GM19463 (cell line): ENCODE results near the gene ADGRB3.
"Not testable (repeated sequence)": the region's sequence is repeated elsewhere in the genome, so short reads cannot be mapped to it uniquely, and the experiment has no call there.

Experiments
- ATAC-seq: cut with Tn5 transposase; IDR thresholded peaks from one replicate; pipeline ENCODE4 v1.9.1; 2021; ENCODE audit warnings: mild to moderate bottlenecking, moderate library complexity; ENCODE audit not compliant: unreplicated experiment

Gene ADGRB3

DNA sequence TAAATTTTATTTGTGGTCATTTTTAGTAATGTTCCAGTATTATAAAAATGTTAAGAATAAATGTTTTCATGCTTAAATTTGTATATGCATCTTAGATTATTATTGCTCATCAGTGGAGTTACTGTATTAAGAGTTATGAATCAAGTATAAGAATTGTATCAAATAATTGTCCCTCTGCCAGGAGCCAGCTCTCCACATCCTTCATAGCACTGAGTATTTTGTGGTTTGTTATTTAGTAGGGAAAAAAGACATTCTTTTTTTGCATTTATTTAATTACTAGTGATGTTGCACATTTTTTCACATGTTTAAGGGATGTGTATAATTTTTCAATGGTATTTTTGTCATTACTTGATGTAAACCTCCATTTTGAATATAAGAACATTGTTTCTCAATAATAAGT lies 102.0 kb downstream of the ADGRB3 start:
- no peak for ATAC-seq

DNA sequence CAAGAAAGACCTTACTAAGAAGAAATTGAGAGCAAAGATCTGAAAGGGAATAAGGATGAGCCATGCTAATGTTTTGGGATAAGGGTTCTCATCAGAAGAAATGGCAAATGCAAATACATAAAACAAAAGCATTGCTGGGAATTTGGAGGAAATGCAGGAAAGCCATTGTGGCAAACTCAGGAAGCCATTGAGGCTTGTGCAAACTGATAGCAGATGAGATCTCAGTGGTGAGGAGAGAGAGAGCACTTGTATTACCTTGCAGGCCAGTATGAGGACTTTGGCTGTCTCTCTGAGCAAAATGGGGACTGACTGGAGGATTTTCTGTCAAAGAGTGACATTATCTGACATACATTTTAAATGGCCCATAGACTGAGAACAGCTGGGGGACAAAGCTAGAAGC lies 103.0 kb downstream of the ADGRB3 start:
- no peak for ATAC-seq

GRCh38 chr6:68740828-68741500 lies 105.9 kb downstream of the ADGRB3 start:
- peak; percentile 62 for ATAC-seq

DNA sequence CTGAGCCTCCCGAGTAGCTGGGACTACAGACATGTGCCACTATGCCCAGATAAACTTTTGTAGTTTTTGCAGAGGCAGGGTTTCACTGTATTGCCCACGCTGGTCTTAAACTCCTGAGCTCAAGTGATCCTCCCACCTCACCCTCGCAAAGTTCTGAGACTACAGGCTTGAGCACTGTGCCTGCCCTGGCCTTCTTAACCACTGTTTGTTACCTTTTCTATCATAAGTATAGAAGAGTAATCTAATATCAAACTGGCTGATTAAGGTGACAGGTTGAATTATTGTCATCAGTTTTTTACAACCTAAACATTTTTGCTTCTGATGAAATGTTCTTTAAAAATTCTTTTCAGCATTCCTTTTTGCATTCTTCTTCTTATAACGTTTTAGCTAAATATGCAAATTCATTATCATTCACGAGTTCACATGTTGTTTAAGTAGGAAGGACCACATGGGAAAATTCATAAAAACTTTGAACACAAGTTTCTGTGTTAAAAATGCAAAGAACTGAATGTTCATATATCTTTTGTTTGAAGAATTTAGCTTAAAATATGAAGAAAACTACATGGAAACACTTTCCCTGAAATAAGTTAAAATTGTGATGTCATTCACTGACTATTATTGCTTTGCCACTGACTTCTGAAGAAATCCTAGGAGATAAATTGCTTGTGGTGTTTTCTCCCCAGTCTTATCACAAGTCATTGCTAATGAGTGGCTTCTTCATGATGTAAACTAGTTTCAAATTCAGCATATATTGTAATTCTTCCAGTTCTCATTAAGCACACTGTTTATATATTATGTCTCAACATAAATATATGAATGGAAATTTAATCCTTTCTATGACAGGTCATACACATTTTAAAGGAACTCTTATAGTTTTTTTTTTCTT lies 106.7 kb downstream of the ADGRB3 start:
- peak; percentile 6 for ATAC-seq

GRCh38 chr6:68743099-68743498 lies 108.0 kb downstream of the ADGRB3 start:
- no peak for ATAC-seq

GRCh38 chr6:68744376-68744775 lies 109.3 kb downstream of the ADGRB3 start:
- ATAC-seq, result not testable (repeated sequence)

DNA sequence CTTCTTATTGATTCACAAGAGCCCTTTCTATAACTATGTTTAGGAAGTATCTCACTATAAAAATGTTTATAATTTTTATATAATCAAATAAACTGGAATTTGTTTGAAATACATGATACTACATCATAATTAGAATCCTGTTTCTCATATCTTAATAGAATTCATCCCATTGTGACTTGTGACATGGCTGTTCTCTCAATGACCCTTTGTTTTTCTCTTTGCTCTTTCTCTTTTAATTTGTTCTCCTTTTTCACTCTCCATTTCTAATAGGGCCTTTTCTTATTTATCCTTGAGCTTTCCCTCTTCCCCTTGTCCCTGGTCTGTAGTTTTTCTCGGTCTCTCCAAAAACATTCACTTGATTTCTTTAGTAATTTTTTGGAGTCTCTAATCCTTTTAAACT lies 111.3 kb downstream of the ADGRB3 start:
- no peak for ATAC-seq

DNA sequence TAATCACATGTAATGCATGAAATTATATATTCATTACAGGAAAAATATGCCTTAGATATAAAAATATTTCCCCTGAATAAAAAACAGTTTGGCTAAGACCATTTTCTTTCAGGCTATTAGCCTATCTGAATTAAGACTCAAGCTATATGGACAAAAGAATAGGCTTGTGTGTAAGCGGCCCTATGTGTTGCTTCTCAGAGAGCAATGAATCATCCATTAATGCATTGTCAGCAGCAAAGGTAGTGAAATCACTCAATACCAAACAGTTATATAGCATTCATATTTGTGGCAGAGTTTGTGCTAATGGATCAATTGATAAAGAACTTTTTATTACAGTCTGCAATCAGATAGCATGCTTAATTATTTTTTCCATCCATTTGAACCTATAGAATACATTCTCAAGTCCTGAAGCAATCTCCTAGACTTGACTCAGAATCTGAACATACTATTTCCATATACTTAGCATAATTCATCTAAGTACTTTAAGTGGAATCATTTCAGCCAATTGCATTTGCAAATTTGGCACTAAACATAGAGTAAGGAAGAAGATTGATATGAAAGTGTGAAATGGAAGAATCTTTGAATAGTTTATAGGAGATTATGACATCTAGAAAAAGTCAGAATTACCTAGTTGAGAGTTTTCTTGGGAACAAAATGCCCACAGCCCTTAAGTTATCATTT lies 112.2 kb downstream of the ADGRB3 start:
- no peak for ATAC-seq

DNA sequence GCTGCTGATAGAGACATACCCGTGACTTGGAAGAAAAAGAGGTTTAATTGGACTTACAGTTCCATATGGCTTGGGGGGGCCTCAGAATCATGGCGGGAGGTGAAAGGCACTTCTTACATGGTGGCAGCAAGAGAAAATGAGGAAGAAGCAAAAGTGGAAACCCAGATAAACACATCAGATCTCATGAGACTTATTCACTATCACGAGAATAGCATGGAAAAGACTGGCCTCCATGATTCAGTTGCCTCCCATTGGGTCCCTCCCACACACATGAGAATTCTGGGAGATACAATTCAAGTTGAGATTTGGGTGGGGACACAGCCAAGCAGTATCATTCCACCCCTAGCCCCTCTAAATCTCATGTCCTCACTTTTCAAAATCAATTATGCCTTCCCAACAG lies 112.8 kb downstream of the ADGRB3 start:
- not testable (repeated sequence) for ATAC-seq

DNA sequence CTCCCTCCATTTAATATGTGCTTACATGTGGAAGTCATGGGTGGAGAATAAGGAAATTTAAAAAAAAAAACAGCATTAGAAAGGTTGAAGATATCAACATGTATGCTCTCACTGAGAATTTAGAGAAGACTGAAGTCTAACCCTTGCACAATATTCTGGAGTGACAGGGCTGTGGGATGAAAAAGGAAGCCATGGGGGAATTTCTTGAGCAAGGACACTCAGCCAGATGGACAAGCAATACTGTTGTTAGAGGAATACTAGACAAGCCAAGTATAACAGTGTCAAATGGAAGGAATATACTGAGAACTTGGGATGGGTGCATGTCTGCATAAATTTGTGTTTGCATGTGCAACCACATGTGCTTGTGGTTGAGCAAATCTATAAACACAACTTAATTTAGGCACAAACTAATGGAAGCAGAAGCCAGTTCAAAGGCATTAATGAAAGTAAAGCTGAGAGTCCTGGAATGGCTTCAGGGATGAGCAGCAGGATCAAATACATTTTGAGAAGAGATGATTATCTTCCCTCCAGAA lies 119.7 kb downstream of the ADGRB3 start:
- ATAC-seq, result no peak

GRCh38 chr6:68756454-68757375 lies 121.6 kb downstream of the ADGRB3 start:
- no peak for ATAC-seq

- ATAC-seq, result no peak
These were observed 122.7 kb downstream of the ADGRB3 start for GRCh38 chr6:68757821-68758220.

DNA sequence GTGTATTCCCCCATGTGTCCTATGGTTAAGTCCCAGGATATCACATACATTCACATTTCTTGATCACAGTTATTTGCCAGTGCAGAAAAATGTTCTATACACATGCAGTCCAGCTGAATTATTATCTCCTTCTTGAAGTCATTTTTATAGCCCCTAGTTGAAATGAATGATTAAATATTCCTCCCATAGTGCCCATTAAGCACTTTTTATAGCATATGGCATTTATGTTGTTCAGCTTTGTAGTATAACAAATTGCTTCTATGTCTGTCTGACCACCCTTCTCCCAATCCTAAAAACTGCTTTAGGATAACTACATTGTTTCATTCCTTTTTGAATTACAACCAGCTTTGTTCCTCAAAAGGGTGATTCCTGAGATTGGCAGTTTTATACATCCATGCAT lies 123.5 kb downstream of the ADGRB3 start:
- ATAC-seq, result no peak

DNA sequence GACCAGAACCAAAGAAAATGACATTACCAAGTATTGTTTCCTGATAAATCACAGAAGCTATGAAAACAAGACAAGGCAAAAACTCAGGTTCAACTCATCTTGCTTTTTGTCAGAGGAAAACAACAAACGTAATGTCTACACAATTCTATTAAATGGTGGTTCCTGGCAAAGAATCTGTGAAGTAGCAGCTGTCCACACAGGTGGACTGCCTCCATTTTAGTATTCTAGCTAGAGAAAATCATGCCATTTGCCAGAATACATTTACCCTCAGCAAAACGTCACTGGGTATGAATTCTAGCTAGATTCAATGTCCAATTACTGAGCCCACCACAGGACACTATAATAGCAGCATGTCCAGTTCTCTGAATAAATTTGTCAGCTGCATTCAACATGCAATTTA lies 125.4 kb downstream of the ADGRB3 start:
- no peak for ATAC-seq

DNA sequence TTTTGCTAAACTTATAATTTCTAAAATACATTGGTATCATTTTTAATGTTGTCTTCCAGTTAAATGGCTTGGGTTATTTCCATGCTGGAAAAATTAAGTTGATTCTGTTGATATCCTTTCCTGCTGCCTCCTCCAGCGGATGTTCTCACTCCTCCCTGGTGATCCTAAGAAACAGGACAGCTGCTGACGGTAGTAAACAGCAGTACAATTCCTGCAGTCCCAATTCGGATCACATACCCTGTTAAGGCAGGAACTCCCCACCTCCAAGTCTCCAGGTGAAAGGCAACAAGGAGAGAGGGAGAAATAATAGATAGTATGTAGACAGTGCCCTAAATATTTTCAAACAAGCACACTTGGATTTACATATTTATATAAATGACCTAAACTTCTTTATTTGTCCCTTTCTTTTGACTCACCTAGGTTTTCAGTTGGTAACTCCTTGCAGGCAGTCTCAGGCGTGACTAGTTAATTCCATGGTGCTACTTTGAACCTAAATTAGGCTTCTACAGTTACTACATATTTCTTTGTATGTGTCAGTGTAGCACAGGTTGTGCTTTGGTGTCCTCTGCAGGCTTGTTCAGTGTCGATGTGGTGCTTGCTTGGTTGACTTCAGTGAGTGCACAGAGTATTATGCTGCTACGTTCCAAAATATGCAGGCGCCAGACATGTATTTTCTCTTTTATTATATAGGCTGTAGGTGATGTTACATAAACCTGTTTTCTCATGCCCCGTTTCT lies 126.0 kb downstream of the ADGRB3 start:
- ATAC-seq, result no peak

DNA sequence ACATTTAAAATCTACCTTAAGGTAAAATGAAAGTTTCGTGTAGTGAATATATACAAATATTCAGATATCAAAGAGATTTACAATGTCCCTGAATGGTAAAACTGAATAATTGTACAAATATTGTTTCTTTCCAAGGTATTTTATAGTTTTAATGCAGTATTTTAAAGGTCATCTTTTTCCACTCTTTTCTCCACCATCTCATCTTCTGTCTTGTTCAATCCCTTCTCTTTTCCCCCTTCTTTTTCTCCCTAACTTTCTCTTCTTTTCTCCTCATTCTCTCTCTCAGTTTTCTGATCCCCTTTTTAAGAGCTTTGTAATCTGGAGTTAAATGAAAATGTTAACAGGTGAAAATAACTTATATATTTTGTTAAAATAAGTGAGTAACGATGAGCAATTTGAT lies 126.9 kb downstream of the ADGRB3 start:
- no peak for ATAC-seq

DNA sequence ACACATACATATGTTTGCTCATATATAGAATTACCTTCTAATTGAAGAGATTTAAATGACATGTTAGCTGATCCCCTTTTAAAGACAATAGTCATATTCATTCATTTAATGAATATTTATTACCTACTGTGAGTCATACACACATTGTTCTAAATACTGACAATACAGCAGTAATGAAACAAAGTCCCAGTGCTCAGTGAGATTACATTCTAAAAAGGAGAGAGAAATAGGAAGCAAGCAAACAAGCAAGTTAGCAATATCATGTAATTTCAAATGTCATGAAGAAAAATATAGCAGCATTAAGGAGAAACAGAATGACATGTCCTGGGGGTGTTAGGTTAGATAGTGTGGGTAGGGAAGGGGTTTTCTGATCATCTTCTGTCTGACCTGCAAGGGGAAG lies 136.3 kb downstream of the ADGRB3 start:
- ATAC-seq, result no peak

- ATAC-seq, result no peak
These were observed 139.8 kb downstream of the ADGRB3 start for GRCh38 chr6:68774843-68775242.

GRCh38 chr6:68776354-68776753 lies 141.3 kb downstream of the ADGRB3 start:
- no peak for ATAC-seq

DNA sequence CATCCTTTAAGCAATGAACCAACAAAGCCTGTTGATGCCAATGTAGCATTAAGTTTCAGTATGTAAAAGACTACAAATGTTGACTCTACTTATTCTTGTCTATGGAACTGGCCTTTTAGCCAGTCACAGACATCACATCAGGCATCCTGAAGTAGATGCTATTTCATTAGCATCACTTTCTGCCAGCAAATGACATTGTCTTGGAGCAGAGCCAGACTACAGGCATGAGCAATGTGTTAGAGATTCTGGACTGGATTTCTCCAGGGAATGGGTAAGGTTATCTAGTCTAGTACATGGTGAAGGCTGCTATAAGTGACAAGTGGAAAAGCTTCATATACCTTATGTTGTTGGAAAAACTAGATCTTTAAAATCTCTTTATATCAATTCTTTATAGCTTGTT lies 142.9 kb downstream of the ADGRB3 start:
- ATAC-seq, result no peak
